A549 (cell line): ENCODE data around the gene SVIL. TPM values are rescaled to one million over a fixed set of nuclear protein-coding genes. Genes with fewer than 3 reads are reported as not detected.
A peak's percentile ranks its signal among the peaks of the same experiment; 100 is the strongest.

Source experiments
- ATAC-seq, 2 experiments: fragments of 200-7000 bp in 1 of 2; fragments of >200 bp in 1 of 2; cut with Nextera tagmentation in 1 of 2; cut with Tn5 transposase in 1 of 2; 3 replicates each; pipeline versions ENCODE4 v1.8.0 to v1.9.1; 2018 to 2020; ENCODE audit warnings: mild to moderate bottlenecking in 1 of 2, moderate library complexity in 1 of 2
- CTCF ChIA-PET: fragments of 300-600 bp; sonication (Branson Sonifier 250); formaldehyde crosslinking; extraction: SDS; loops from one replicate; lab custom pipeline; 2021; ENCODE audit warnings: antibody characterized with exemption, inconsistent platforms; lab: Yijun Ruan, JAX
- POLR2A ChIA-PET: fragments of 350-600 bp; formaldehyde crosslinking; extraction: SDS; loops from one replicate; lab custom pipeline; 2021; ENCODE audit warnings: antibody characterized with exemption, inconsistent platforms; lab: Yijun Ruan, JAX
- DNase-seq, 2 experiments: peaks; one replicate each; pipeline versions ENCODE4 v3.0.0 to v3.0.0-alpha.2; 2011 to 2016; ENCODE audit warnings: low read depth in 1 of 2, low spot score in 1 of 2
- FAIRE-seq: peaks from 2 replicates; lab custom pipeline; 2011; peaks lifted over from hg19 to GRCh38; lab: Jason Lieb, UNC
- H3K27ac ChIP-seq, 2 experiments: fragments of >200 bp; sonication (Bioruptor Twin); formaldehyde crosslinking; 3 replicates each; pipeline ENCODE4 v1.5.1; 2016 to 2017
- H3K4me1 ChIP-seq: fragments of >200 bp; sonication (Bioruptor Twin); formaldehyde crosslinking; 3 replicates; pipeline ENCODE4 v1.6.1; 2016
- H3K4me2 ChIP-seq: fragments of >200 bp; sonication (Bioruptor Twin); formaldehyde crosslinking; 3 replicates; pipeline ENCODE4 v1.6.1; 2016
- H3K4me3 ChIP-seq: fragments of >200 bp; sonication (Bioruptor Twin); formaldehyde crosslinking; 3 replicates; pipeline ENCODE4 v1.5.1; 2016
- H3K9me3 ChIP-seq: fragments of >200 bp; sonication (Bioruptor Twin); formaldehyde crosslinking; 3 replicates; pipeline ENCODE4 v1.6.1; 2016
- BHLHE40 ChIP-seq: IDR thresholded peaks from 2 replicates; pipeline ENCODE4 v1.6.1; 2012; ENCODE audit warnings: low read depth, low read length, inconsistent platforms
- CBX8 ChIP-seq: fragments of 200-600 bp; sonication (generic); IDR thresholded peaks from 2 replicates; pipeline ENCODE4 v1.6.1; 2016
- EHMT2 ChIP-seq: fragments of 200-600 bp; sonication (generic); IDR thresholded peaks from 2 replicates; pipeline ENCODE4 v1.6.1; 2016; ENCODE audit warnings: antibody characterized with exemption, low read depth, mild to moderate bottlenecking, moderate library complexity
- FOSB ChIP-seq: fragments of 250-450 bp; sonication (Bioruptor Pico); IDR thresholded peaks from 2 replicates; pipeline ENCODE4 v1.5.0; 2020; ENCODE audit warnings: mild to moderate bottlenecking, moderate library complexity
- HDAC2 ChIP-seq: fragments of 200-600 bp; sonication (generic); IDR thresholded peaks from 2 replicates; pipeline ENCODE4 v1.6.1; 2016
- KDM1A ChIP-seq: fragments of 200-600 bp; sonication (generic); IDR thresholded peaks from 2 replicates; pipeline ENCODE4 v1.6.1; 2016; ENCODE audit warnings: low read depth, mild to moderate bottlenecking
- NFE2L2 ChIP-seq: fragments of 150-350 bp; conservative IDR thresholded peaks from 2 replicates; pipeline ENCODE4 v1.6.1; 2014; ENCODE audit warnings: low read length
- NR3C1 ChIP-seq: fragments of >200 bp; sonication (Bioruptor Twin); formaldehyde crosslinking; IDR thresholded peaks from 3 replicates; pipeline ENCODE4 v1.6.1; 2017
- RCOR1 ChIP-seq: fragments of 150-350 bp; IDR thresholded peaks from 2 replicates; pipeline ENCODE4 v1.6.1; 2014; ENCODE audit warnings: antibody characterized with exemption, low read length, low read depth
- RFX5 ChIP-seq: fragments of 450-650 bp; IDR thresholded peaks from 2 replicates; pipeline ENCODE4 v1.7.1; 2014; ENCODE audit warnings: antibody characterized with exemption, mild to moderate bottlenecking, moderate library complexity
- WGBS: methylation state at CpG from one replicate; pipeline ENCODE4 v1.1.6; 2017; ENCODE audit errors: missing lambda C conversion rate; 5-methylcytosine and 5-hydroxymethylcytosine counted together
- polyA plus RNA-seq, 4 experiments: library from polyadenylated mRNA; depleted of rRNA in 3 of 4; stranded (reverse); fragments of >200 nt; fragmentation: RNase III in 1 of 4; extraction: RNeasy Plus Mini Kit Qiagen cat#74134 plus additional on column Dnase treatment in 1 of 4; gene quantifications; 2 replicates in 3 of 4; 3 replicates in 1 of 4; pipeline ENCODE4 v1.2.3, GENCODE V29; 2011 to 2017
- TF ChIP-seq, protein P1 (sequence below): fragments of 250-450 bp; sonication (Bioruptor Pico); IDR thresholded peaks from 2 replicates; pipeline ENCODE4 v1.5.0; 2021; ENCODE audit warnings: mild to moderate bottlenecking, moderate library complexity, borderline replicate concordance
- TF ChIP-seq, protein P2 (sequence below): IDR thresholded peaks from 2 replicates; pipeline ENCODE4 v1.6.1; 2012
- TF ChIP-seq, protein P3 (sequence below): fragments of >200 bp; sonication (Bioruptor Twin); formaldehyde crosslinking; IDR thresholded peaks from 2 replicates; pipeline ENCODE4 v1.6.1; 2016

Gene SVIL
- polyA plus RNA-seq, 2 of the 4 experiments (the other 2 are of a cell fraction) = 12.0 to 20.4 TPM

DNA sequence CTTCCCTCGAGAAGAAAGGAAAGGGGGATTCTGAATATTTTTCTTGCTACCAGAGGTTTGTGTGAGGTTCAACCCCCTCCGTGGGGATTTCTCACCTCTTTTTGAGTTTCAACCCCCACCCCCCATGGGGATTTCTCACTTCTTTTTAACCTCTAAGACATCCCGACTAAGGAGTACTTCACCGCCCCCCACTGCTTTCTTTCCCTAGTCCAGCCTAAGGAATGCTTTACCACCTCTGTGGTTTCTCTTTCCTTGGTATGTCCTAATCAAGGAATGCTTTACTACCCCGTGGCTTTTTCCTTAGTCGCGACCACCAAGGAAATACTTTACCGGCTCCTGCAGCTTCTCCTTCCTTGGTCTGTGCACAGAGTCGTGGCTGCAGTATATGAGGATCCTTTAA lies 196.5 kb downstream of the SVIL start:
- no peak for TF ChIP-seq FOSB (CRISPR knock-in tag)
- no peak for TF ChIP-seq RCOR1
- CTCF ChIA-PET = interaction anchor here (0.7 to 2.9 kb wide), 2 partner anchors 10 to 52 kb away, joined by 3 to 17 read pairs; no protein-coding TSS in a partner anchor

DNA sequence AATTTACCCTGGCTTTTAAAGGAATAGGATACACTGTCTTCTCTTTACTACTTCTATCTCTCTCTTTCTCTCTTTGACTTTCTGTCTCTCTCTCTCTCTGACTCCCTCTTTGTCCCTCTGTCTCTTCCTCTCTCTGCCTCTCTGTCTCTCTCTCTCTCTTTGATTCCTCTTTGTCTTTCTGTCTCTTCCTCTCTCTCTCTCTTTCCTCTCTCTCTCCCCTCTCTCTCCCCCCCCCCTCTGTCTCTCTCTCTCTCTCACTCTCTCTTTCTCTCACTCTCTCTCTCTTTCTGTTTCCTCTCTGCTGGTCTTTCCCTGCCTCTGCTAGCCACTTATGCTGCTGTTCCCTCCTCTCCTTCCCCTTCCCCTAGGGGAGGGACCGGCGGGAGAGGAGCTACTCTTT lies 196.9 kb downstream of the SVIL start:
- H3K4me1 ChIP-seq = peaks cover 13% of the 10 kb centered on the region; the same call in 1 of the 3 replicates
- H3K9me3 ChIP-seq = no peaks in the 10 kb centered on the region
- TF ChIP-seq, protein P1, sequence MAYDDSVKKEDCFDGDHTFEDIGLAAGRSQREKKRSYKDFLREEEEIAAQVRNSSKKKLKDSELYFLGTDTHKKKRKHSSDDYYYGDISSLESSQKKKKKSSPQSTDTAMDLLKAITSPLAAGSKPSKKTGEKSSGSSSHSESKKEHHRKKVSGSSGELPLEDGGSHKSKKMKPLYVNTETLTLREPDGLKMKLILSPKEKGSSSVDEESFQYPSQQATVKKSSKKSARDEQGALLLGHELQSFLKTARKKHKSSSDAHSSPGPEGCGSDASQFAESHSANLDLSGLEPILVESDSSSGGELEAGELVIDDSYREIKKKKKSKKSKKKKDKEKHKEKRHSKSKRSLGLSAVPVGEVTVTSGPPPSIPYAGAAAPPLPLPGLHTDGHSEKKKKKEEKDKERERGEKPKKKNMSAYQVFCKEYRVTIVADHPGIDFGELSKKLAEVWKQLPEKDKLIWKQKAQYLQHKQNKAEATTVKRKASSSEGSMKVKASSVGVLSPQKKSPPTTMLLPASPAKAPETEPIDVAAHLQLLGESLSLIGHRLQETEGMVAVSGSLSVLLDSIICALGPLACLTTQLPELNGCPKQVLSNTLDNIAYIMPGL (CRISPR knock-in tag) = no peak
- no peak for TF ChIP-seq NFE2L2
- TF ChIP-seq BHLHE40 = no peak
- TF ChIP-seq RFX5 = no peak
- TF ChIP-seq HDAC2 = no peak
- TF ChIP-seq, protein P2, sequence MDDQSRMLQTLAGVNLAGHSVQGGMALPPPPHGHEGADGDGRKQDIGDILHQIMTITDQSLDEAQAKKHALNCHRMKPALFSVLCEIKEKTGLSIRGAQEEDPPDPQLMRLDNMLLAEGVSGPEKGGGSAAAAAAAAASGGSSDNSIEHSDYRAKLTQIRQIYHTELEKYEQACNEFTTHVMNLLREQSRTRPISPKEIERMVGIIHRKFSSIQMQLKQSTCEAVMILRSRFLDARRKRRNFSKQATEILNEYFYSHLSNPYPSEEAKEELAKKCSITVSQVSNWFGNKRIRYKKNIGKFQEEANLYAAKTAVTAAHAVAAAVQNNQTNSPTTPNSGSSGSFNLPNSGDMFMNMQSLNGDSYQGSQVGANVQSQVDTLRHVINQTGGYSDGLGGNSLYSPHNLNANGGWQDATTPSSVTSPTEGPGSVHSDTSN = no peak
- no peak for TF ChIP-seq KDM1A
- no peak overlapping the region for H3K27ac ChIP-seq
- ChIA-PET CTCF (interaction anchor here (0.7 kb wide), 1 partner anchor 51 kb away, joined by 3 read pairs; no protein-coding TSS in a partner anchor), POLR2A (no interaction called here)
- no peak for ATAC-seq
- no peak overlapping the region for H3K4me2 ChIP-seq
- no peak overlapping the region for H3K4me3 ChIP-seq
- no peak for DNase-seq
- 100% methylated on average over 2 of the region's 2 CpGs for WGBS
- no peak for FAIRE-seq

More for the DNA sequence above, 196.5 kb downstream of the SVIL start:
- FAIRE-seq (no peak), DNase-seq (no peak), ATAC-seq (no peak)
- Histone ChIP-seq H3K4me1 (peaks cover 13% of the 10 kb centered on the region; the same call in 1 of the 3 replicates), H3K4me3 (no peak overlapping the region), H3K9me3 (no peaks in the 10 kb centered on the region), H3K4me2 (no peak overlapping the region), H3K27ac (0 out of 6 replicates have a peak overlapping the region, but pooled peaks of 1 of the 2 experiments have one; percentile 5)
- WGBS = 88% methylated on average over 9 of the region's 9 CpGs
- POLR2A ChIA-PET = no interaction called here

DNA sequence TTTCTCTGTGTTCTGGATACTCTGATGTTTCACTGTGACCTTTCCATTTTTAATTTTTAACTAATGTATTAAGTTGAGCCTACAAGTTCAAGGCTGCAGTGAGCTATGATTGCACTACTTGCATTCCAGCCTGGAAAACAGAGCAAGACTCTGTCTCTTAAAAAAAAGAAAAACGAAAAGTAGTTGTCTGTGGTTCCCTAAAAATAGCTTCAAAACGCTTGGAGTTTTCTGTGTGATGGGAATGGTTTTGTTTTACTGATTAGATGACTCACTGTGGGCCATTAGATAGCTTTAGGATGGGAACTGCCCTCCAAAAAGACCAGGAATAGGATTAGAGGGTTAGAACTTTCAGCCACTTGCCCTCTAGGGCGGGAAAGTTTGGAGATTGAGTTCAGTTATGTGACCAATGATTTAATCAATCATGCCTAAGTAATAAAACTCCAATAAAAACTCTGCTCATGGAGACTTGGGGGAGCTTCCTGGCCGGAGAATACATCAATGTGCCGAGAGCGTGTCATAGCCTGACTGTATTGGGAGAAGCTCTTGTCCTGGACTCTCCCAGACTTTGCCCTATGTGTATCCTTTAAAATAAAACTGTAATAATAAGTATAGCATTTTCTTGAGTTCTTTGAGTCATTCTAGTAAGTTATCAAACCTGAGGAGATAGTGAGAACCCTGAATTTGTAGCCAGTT lies 198.8 kb downstream of the SVIL start:
- no peak overlapping the region for H3K27ac ChIP-seq
- H3K4me3 ChIP-seq = no peak overlapping the region
- ATAC-seq (no peak), FAIRE-seq (peak; percentile 46)
- TF ChIP-seq, protein P3, sequence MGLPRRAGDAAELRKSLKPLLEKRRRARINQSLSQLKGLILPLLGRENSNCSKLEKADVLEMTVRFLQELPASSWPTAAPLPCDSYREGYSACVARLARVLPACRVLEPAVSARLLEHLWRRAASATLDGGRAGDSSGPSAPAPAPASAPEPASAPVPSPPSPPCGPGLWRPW = no peak
- TF ChIP-seq NR3C1 (no peak), KDM1A (no peak), CBX8 (no peak), RCOR1 (no peak), EHMT2 (no peak)
- TF ChIP-seq, all 56 proteins: peak for 0
- DNase-seq = no peak
- CTCF ChIA-PET = interaction anchor here (0.7 to 1.1 kb wide), 5 partner anchors 10 to 772 kb away, joined by 3 to 5 read pairs (median 3); no protein-coding TSS in a partner anchor
- Histone ChIP-seq H3K9me3 (no peaks in the 10 kb centered on the region), H3K4me1 (peaks cover 13% of the 10 kb centered on the region; the same call in 1 of the 3 replicates), H3K4me2 (no peak overlapping the region)
- WGBS = 75% methylated on average over 6 of the region's 6 CpGs
- POLR2A ChIA-PET = no interaction called here

DNA sequence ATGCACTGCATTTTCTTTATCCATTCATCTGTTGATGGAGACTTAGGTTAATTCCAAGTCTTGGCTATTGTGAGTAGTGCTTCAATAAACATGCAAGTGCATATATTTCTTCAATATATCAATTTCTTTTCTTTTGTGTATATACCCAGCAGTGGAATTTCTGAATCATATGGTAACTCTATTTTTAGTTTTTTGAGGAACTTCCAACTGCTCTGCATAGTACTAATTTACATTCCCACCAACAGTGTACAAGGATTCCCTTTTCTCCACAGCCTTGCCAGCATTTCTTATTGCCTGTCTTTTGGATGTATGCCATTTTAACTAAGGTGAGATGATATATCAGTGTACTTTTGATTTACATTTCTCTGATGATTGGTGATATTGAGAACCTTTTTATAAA lies 200.7 kb downstream of the SVIL start:
- TF ChIP-seq BHLHE40 = no peak
- FAIRE-seq = no peak
- no peak overlapping the region for H3K27ac ChIP-seq
- CTCF ChIA-PET = interaction anchor here (1.6 kb wide), 1 partner anchor 14 kb away, joined by 9 read pairs; no protein-coding TSS in a partner anchor
- no peak for ATAC-seq
- no peak overlapping the region for H3K4me3 ChIP-seq
- no peak for DNase-seq
- POLR2A ChIA-PET = no interaction called here
- H3K9me3 ChIP-seq = no peaks in the 10 kb centered on the region
- no peak overlapping the region for H3K4me2 ChIP-seq
- peaks cover 12% of the 10 kb centered on the region; the same call in 1 of the 3 replicates for H3K4me1 ChIP-seq
